GM21526 (cell line): ENCODE data around the gene SPTAN1.
"Not testable (repeated sequence)": the region's sequence is repeated elsewhere in the genome, so short reads cannot be mapped to it uniquely, and the experiment has no call there.

ENCODE experiments used
- ATAC-seq: cut with Tn5 transposase; IDR thresholded peaks from one replicate; pipeline ENCODE4 v1.9.1; 2021; ENCODE audit warnings: moderate library complexity; ENCODE audit not compliant: unreplicated experiment, low FRiP score

The SPTAN1 gene

DNA sequence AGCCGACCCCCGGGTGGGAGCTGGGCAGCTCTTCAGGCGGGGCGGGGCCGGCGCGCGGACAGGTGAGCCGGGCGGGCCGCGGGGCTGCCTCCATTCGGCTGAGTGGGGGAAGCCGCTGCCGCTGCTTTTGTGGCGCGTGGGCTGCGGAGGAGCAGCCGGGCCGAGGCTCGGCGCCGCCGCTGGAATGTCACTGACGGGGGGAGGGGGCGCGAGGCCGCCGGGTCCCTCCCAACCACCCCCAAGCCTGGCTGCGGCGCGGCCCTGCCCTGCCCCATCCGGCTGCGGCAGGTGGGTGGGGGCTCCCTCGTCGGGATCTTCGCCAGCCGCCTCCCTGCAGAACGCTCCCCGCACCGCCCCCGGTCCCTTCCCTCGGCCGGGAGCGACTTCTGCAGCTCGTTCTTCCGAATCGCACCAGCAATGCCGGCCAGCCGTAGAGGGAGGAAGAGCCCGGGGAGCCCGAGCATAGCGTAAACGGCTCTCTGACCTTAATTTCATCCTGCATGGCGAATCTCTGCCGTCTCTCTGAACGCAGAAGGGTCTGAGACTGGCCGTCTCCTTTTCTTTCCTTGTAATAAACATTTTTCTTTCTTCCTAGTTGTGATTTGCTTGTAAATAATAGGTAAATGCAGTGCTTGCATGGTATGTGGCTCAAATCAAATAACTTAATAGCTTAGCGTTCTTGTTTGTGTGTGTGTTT is 505 bp downstream of the SPTAN1 start:
- peak; percentile 25 for ATAC-seq

DNA sequence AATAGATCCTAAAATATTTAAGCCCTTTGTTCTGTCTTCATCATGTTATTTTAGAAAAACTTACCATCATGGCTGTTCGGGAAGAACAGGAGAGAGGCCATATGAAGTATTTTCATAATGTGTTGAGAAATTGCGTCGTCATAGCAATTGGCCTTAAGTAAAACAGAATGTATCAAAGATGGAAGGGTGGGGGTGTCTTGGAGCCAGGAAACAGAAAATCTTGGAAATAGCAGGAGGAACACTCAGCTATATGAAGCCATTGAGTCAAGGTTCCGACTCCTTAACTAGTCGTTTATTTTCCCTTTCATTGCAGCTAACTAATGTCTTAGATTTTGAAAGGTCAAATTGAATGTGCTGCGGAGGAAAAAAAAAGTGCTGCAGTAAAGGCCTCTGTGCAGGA is 1.3 kb downstream of the SPTAN1 start:
- no peak for ATAC-seq

DNA sequence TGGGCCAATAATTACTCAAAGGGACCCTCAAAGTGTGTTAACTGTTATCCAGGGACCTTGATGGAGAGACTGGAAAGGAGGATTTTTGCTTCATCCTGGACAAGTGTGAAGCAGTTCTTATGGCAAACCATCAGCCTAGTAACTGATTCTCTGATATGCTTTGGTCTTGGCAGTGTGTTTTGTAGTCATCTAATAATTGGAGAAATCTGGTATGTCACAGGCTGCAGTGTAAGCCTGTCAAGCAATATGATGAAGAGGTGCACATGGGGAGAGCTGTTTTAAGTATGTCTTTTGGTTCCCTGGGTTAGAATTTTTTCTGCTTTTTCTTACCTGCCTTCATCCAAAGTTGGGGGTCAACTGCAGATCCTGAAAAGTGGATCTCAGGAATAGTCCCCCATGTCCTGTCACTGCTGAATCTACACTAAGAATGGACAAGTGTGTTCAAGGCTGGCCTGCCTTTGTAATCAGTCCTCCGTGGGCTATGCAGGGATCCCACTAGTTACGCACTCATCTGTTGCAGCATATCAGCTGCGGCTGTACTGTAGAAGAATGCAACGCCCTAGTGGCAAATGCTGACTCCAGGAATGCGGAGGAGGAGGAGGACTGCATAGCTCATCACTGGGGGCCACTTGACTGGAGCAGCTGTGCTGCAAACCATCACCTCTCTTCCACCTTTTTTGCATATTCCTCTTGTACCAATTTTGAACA is 1.9 kb downstream of the SPTAN1 start:
- no peak for ATAC-seq

DNA sequence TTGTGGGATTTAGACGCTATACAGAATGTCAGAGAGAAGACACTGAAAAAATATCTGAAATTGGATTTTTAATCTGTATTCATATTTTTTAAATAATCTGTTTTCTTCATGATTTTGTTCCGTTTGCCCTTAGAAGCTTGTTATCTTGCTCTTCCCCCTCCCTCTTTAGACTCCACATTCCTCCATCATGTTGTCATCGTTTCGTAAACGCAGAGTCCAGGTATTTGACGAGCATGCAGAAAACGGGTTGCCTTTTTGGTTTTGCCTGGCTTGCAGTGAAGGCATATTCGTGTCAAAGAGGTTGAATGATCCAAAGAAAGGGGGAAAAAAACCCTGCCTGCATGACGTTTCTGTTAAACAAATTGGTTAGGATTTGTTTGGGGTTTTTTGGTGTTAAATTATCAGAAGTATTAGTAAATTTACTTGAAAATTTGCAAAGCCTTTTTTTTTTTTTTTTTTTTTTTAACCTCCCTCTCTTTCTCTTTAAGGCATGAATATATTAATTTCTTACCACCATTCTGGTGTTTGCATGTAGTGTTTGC is 2.9 kb downstream of the SPTAN1 start:
- no peak for ATAC-seq

DNA sequence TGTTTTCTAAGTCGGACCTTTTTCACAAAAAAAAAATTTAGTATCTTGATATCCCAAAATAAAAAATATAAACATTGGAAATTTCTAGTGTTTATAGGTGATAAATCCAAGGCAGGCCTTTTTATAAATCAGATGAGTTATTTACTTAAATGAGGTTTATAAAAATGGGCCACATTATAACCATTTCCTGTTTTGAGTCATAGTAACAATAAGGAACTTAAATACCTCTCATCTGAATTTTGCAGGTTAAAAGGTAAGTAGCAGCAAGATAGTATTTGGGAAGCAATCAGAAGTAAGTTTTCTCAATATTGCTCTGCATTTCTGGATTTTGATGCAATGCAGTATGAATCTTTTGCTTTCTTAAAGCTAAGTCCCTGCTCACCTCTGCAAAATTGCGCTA is 3.9 kb downstream of the SPTAN1 start:
- no peak for ATAC-seq

DNA sequence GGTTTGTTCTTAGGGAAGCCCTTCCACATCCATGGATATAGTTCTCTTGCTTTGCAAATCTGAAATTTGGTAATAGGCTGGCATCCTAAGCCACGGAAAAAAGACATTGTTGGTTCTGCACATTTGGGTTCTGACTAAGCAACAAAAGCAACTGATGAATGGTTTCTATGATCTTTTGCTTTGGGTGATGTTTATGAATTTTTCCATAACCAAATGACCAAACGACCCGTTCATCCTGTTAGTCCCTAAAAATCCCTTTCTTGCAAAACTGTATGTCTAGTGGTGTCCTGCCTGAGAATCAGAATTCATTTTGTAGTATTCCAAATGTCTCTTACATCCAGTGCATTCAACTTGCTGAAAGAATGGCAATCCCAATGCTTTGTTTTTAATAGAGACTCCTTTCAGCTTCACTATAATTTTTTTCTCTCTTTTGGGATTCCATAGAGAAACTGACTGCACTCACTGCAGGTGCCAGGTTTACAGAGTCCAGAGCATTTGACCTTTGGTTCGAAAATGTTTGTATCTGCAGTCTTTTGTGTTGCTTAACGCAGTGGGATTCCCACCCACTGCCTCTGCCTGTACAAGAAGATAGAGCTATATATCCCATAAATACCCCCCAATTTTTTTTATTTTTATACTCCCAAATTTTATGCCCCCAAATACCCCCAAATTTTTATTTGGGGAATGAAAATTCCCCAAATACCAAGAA is 4.7 kb downstream of the SPTAN1 start:
- ATAC-seq: no peak

DNA sequence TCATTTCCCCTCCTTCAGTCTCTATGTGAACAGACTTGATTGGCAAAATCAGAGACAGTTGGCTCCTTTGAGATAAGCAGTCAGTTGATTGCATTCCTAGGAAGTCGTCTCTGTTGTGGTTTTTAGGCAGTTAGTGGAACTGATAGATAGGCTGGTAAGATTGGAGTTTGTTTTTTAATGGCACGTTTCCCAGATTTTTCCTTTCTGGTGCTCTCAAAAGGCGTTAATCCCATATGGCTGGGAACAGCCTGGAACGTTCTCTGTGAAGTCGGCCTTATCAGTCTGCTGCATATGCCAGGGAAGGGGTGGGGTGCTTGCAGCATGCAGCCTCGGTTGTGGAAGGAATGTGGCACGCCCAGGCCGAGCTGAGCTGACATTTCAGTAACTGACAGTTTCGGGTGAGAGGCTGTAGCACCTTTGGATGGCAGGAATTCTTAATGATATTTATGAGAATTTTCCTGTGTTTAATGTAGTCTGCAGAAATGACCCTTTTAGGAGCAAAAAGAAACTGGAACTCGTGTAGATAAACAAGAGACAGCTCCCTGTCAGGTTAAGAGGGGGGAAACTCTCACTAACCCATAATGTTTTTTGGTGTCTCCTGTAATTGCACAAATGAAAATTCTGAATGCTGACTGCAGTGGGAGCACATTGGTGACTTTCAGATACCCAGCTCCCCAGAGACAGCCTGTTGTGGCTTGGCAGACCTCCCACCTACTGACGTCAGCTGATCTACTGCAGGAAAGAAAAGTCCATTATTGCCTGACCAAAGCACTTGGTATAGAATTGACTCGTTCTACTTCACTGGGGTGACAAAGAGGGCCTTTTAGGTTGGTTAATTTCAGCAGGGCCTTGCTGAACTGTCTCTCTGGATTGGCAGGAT is 6.3 kb downstream of the SPTAN1 start:
- ATAC-seq: no peak

DNA sequence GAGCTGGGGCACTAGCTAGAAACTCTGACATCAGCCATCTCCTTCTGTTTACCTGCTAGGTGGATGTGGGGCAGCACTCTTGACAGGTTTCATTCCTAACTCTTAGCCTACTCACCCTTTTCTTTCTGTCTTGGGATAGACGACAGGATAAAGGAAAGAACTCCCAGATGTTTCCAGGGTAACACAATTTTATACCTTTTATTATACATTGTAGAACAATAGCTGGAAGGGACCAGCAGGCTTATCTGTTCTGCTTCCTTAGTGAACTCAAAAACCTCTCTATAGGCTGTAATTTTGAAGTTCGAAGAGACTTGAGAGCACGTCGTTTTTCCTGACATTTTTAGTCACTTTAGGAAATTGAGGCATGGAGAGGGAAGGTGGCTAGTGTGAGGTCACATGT is 13.2 kb downstream of the SPTAN1 start:
- no peak for ATAC-seq

DNA sequence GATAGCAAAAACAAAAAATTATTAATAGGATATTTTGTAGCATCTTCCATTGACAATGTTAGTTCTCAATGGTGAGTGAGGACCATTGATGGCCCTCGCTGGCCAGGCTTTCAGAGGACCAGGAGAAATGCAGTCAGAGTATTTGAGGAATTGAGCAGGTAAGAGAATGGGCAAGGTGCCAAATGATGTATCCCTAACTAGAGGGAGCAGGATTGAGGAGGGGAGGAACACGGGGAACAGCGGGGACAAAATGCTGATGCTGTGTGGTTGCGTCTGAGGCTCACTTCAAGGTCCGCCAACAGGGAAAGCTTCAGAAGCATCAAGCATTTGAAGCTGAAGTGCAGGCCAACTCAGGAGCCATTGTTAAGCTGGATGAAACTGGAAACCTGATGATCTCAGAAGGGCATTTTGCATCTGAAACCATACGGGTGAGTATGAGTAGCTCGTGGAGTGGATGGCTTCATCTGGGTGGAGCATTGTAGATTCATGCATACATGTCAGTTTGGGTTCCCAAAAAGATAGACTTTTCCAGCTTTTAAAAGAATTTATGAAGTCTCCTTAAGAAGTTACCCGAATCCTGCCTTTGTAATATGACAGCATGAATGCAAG is 16.2 kb downstream of the SPTAN1 start:
- ATAC-seq: no peak

DNA sequence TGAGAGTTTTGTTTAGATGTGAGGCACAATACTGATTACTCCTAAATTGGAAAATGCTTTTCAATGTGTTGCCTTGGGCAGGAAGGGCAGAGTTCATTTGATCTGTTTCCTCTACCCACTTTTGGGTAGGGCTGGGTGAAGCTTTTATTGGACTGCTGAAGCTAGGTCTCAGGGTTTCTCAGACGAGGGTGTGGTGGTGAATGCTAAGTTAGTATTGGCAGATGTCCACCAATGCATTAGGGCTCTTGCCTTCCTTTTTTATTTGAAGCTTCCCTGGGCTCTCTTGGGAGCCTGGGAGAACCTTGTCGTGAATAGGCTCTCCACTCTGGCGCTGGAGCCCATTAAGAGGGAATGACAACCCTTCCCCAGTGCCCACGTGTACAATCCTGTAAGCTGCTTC is 23.1 kb downstream of the SPTAN1 start:
- no peak for ATAC-seq

DNA sequence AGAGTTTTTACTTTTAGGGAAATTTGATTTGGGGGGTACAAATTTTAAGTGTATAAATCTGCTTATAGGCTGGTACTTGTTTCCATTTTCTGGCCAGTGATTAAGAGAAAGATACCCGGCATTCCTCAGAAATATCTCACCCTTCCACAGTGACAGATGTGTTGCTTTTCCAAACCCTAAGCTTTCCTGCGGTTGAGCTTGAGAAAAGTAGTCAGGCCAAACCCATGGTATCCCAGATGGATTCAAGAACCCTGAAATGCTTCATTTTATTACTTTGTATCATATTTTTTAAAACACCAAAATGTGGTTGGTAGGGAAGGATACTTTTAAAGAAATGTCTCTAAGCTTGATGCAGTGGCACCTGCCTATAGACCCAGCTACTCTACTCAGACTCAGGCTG is 23.5 kb downstream of the SPTAN1 start:
- ATAC-seq: no peak

DNA sequence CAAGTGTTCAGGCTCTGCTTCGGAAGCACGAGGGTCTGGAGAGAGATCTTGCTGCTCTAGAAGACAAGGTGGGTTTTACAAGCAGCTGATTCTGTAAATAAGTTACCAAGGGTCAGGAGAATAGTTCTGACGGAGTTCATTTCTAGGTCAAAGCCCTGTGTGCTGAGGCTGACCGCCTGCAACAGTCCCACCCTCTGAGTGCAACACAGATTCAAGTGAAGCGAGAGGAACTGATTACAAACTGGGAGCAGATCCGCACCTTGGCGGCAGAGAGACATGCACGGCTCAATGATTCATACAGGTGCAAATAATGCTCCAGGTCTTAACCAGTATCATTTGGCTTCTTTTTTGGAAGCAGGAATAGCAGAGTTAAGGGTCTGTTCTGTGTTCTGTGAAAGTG is 24.8 kb downstream of the SPTAN1 start:
- ATAC-seq: no peak

DNA sequence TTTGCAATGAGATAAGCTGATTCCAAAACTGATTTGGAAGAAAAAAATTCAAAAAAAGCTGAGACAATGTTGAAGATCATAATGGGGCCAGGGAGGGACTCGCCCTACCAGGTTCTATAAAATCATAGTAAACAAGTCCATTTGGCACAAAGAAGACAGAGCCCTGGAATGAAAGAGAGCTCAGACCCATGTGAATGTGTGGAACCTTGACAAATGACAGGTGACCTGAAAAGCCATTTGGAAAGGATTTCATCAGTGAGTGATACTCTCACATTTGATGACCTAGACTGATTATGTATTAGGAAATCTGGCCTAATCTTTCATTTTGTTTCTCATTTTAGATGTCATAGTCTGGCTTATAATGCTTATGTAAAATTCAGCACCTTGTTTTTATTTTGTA is 26.8 kb downstream of the SPTAN1 start:
- no peak for ATAC-seq

DNA sequence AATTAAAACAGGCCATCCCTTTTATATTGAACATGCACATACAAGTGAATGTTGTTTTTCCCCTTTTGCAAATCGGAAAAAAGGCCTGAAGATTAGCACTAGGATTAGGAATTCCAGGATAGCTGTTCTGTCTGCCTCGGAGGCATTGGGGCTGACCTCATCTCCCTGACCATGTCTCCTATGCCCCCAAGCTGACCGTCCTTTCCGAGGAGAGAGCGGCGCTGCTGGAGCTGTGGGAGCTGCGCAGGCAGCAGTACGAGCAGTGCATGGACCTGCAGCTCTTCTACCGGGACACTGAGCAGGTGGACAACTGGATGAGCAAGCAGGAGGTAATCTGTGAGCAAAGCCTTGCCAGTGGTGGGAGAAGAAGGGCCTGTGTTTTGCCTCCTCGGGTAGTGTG is 28.3 kb downstream of the SPTAN1 start:
- ATAC-seq: no peak

DNA sequence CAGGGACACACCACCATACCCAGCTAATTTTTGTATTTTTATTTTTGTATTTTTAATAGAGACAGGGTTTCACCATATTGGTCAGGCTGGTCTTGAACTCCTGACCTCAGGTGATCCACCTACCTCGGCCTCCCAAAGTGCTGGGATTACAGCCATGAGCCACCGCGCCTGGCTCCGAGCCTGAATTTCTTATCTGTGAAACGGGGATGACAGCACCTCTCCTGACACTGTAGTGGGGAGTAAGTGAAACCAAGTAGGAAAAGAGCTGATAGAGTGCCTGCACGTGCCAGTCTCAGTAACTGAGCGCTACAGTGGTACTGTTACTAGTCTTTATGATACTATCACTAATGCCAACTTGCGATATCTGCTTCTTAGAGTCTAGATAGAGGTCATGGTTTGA is 32.8 kb downstream of the SPTAN1 start:
- not testable (repeated sequence) for ATAC-seq

DNA sequence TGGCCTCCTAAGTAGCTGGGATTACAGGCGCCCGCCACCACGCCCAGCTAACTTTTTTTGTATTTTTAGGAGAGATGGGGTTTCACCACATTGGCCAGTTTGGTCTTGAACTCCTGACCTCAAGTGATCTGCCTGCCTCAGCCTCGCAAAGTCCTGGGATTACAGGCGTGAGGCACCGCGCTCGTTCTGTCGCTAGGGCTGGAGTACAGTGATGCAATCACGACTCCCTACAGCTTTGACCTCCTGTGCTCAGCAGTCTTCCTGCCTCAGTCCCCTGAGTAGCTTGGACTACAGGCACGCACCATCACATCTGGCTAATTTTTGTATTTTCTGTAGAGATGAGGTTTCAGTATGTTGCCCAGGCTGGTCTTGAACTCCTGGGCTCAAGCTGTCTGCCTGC is 34.5 kb downstream of the SPTAN1 start:
- not testable (repeated sequence) for ATAC-seq

DNA sequence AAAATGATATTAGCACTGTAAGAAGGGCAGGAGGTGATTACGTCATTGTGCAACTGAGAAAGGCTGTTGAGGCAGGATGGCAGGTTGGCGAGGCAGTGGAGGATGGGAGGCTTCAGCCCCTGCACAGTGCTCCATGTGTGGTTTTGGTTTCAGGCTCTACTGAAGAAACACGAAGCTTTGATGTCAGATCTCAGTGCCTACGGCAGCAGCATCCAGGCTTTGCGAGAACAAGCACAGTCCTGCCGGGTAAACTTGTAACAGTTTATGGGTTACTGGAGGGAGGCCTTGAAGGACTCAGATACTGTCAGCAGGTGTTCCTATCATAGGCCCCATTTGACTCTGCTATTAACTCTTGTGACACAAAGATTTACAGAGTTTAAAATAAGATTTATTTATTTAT is 35.1 kb downstream of the SPTAN1 start:
- no peak for ATAC-seq

DNA sequence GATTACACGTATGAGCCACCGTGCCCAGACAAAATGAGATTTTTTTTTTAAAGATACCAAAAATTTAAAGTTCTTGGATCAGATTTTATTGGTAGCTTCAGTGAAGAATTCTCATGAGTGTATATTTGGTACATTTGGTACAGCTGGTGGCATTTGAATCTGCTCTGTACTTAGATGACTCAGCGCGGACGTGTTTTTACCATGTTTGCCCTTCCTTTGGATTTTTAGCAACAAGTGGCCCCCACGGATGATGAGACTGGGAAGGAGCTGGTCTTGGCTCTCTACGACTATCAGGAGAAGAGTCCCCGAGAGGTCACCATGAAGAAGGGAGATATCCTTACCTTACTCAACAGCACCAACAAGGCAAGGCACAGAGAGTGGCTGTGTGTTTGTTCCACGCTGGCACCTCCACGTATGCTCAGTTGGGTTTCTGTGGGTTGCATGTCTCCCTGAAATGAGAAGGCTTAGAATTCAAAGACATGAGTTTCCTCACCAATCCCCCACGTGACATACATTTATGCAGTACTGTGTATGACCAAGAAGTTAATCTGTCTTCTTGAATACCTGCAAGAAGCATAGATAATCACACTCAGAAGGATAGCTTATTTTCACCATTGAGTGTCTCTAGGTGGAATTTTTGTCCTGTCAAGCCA is 36.3 kb downstream of the SPTAN1 start:
- ATAC-seq: no peak

DNA sequence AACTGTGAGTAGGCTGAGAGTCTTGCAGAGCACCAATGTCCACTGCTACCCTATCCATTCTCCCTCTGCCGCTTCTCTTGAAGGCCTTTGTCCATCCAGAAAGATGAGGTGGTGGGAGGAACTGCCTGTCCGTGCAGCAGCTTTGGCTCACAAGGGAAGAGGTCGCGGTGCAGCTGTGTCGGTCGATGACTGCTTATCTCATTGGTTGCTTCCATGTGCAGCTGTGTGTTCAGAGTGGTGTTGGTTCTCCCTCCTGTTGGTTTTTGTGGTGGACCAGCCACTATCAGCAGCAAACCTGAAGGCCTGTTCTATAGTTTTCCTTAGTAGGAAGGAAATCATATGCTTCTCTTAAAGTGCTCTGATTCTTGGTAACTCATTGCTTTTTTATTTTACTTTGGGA is 40.7 kb downstream of the SPTAN1 start:
- no peak for ATAC-seq

DNA sequence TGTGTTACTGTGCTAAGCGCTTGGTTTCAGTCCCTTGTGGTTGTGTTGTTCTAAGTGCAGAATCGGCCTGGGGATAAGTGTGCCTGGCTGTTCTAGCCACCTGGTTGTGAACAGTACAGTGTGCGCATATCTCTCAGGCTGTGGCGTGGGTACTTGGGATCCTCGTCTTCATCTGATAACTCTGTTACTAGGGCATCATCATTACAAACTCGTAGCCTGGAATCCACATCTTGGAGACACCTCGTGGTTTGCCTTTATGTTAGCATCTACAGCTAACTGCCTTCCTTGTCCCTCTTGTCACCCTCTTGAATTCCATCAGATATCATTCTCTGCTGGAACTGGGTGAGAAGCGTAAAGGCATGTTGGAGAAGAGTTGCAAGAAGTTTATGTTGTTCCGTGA is 41.5 kb downstream of the SPTAN1 start:
- ATAC-seq: no peak
